GM18526 (cell line): ENCODE data around the gene KLK3.

Source experiments
- POLR2A ChIP-seq: IDR thresholded peaks from 3 replicates; pipeline ENCODE4 v1.6.1; 2011; ENCODE audit not compliant: insufficient read length; ENCODE audit errors: extremely low read depth

The KLK3 gene

DNA sequence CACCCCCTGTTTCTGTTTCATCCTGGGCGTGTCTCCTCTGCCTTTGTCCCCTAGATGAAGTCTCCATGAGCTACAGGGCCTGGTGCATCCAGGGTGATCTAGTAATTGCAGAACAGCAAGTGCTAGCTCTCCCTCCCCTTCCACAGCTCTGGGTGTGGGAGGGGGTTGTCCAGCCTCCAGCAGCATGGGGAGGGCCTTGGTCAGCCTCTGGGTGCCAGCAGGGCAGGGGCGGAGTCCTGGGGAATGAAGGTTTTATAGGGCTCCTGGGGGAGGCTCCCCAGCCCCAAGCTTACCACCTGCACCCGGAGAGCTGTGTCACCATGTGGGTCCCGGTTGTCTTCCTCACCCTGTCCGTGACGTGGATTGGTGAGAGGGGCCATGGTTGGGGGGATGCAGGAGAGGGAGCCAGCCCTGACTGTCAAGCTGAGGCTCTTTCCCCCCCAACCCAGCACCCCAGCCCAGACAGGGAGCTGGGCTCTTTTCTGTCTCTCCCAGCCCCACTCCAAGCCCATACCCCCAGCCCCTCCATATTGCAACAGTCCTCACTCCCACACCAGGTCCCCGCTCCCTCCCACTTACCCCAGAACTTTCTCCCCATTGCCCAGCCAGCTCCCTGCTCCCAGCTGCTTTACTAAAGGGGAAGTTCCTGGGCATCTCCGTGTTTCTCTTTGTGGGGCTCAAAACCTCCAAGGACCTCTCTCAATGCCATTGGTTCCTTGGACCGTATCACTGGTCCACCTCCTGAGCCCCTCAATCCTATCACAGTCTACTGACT lies at the start of gene KLK3:
Gene KLK3 (plus strand): TSS at position 280 of the 775 bp plus-strand sequence. CDS start 41 bp downstream, at position 321.
- TF ChIP-seq POLR2A: no peak

DNA sequence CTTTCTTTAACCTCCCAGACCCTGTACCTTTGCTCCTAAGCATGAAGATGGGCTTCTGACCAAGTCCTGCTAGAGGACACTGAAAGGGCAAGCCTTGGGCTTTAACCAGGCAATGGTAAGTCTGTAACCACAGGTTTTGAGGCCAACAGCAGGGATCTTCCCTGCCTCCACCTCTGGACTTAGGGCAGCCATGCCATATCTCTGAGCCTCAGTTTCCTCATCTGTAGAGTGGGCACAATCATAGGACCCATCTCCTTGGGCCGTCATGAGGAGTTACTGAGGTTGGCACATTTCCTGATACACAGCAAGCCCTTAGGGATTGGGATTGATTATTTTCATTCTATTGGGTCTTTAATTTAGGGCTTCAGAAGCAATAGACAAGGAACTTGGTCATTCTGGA lies 45.9 kb upstream of the KLK3 start:
- no peak for TF ChIP-seq POLR2A

DNA sequence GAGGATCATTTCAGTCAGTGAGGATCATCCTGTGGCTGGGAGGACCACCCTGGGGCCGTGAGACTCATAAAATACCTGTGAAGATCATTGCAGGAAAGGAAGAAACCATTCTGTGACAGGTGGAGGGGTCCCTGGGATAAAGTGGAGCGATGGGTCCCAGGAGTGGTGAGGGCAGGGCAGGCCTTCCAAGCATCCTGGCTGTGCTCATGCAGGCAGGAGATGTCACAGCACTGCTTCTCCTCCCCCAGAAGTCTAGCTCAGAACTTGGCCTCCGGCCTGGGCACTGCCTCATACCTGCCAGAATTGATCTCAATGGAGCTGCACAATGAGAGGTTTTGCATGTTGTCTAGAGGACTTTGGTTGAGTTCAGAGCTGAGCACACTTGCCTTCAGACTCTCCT lies 42.2 kb upstream of the KLK3 start:
- TF ChIP-seq POLR2A: no peak

- no peak for TF ChIP-seq POLR2A
These were observed 39.8 kb upstream of the KLK3 start for GRCh38 chr19:50814883-50815282.

- no peak for TF ChIP-seq POLR2A
These were observed 39.3 kb upstream of the KLK3 start for GRCh38 chr19:50815439-50815838.

GRCh38 chr19:50817941-50818858 lies 36.5 kb upstream of the KLK3 start:
- peak; percentile 56 for TF ChIP-seq POLR2A

DNA sequence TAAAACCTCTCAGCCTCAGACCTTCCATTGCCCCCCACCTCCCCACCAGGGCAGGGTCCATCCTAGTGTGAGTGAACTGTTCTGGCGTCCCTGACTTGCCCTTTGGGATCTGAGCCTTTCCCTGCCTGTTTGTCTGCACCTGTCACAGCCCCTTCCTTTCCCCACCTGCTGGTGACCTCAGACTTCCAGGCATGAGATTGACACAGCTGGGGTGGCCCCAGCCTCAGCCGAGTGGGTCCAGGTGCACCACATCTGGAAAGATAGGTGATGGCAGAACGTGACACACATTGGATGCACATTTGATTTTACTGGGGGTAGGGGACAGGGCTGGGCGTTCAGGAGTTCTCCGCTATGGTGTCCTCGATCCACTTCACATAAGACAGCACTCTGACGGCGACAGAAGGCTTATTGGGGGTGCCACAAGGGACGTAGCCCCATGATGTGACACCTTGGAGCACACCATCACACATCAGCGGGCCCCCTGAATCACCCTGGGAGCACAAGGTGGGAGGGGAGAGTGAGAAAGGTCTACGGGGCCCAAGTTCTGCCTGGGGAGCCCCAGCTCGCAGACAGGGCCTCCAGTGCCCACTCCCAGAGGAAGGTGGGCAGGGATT lies 35.7 kb upstream of the KLK3 start:
- TF ChIP-seq POLR2A: no peak

DNA sequence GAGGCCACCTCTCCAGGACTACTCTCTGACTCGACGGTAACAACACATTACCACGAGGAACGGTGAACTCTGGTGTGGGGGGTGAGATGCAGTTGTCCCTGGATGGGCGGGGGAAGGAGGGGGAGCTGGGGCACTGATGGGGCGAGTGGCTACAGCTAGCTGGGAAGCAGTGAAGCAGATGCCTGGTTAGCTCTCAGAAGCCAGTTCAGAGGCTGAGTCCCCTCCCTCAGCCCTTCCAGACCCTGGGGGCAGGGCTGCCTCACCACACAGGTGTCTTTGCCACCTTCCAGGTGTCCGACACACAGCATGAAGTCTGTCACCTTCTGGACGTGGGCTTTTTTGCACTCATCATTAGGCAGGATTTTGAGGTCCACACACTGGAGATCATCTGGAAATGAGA lies 35.1 kb upstream of the KLK3 start:
- TF ChIP-seq POLR2A: no peak

- TF ChIP-seq POLR2A: no peak
These were observed 34.6 kb upstream of the KLK3 start for GRCh38 chr19:50820086-50820485.

- peak; percentile 30 for TF ChIP-seq POLR2A
These were observed 34.0 kb upstream of the KLK3 start for GRCh38 chr19:50820549-50821247.

- no peak for TF ChIP-seq POLR2A
These were observed 33.5 kb upstream of the KLK3 start for GRCh38 chr19:50821248-50821612.

GRCh38 chr19:50821622-50822021 lies 33.1 kb upstream of the KLK3 start:
- no peak for TF ChIP-seq POLR2A

- no peak for TF ChIP-seq POLR2A
These were observed 32.0 kb upstream of the KLK3 start for GRCh38 chr19:50822661-50823208.

GRCh38 chr19:50823389-50824042 lies 31.2 kb upstream of the KLK3 start, which contains the start of gene KLK1:
TSS of gene KLK1 (minus strand) at chr19:50823787. CDS start at chr19:50823748, 39 bp downstream.
- no peak for TF ChIP-seq POLR2A
